Pancreas (tissue), 10 donors: ENCODE data around the gene LSAMP. TPM values are rescaled to one million over a fixed set of nuclear protein-coding genes. Genes with fewer than 3 reads are reported as not detected.

Source experiments
- ATAC-seq, 4 donors: fragments of 200-7000 bp; cut with Tn5 transposase; one replicate each; pipeline versions ENCODE4 v1.8.0 to v1.9.1; 2020; ENCODE audit warnings: mild to moderate bottlenecking in 4 of 4, moderate library complexity in 4 of 4
- DNase-seq, 6 donors: peaks; one replicate each; pipeline ENCODE4 v3.0.0-alpha.2; 2020
- FAIRE-seq: peaks from 2 replicates; lab custom pipeline; 2012; peaks lifted over from hg19 to GRCh38; lab: Jason Lieb, UNC
- H3K27ac ChIP-seq, 4 donors: fragments of 200-600 bp; sonication (generic); 1 replicate in 3 of 4; 2 replicates in 1 of 4; pipeline versions ENCODE4 v1.5.0 to v1.8.0; 2020
- H3K27me3 ChIP-seq, 4 donors: fragments of 200-600 bp; one replicate each; pipeline ENCODE4 v1.8.0; 2021
- H3K36me3 ChIP-seq, 3 donors: fragments of 200-600 bp; sonication (generic) in 1 of 3; one replicate each; pipeline versions ENCODE4 v1.5.0 to v1.8.0; 2020 to 2021
- H3K4me1 ChIP-seq, 3 donors: fragments of 200-600 bp; one replicate each; pipeline ENCODE4 v1.8.0; 2021
- H3K4me3 ChIP-seq, 4 donors: fragments of 200-600 bp; sonication (generic) in 2 of 4; one replicate each; pipeline versions ENCODE4 v1.5.0 to v1.8.0; 2020 to 2021
- H3K9me3 ChIP-seq, 4 donors: fragments of 200-600 bp; one replicate each; pipeline ENCODE4 v1.8.0; 2021
- WGBS, 2 donors: extraction: QIAGEN DNeasy Blood & Tissue Kit; methylation state at CpG; one replicate each; pipeline ENCODE4 v1.1.7; 2013; 5-methylcytosine and 5-hydroxymethylcytosine counted together
- intact Hi-C, 3 donors: fragments of 100-400 bp; cut with DNase I; formaldehyde crosslinking; loops; one replicate each; pipeline versions ENCODE4 v1.11.1 to v1.14.2; 2022
- polyA plus RNA-seq, 2 donors: library from polyadenylated mRNA; stranded (reverse); fragments of 200-250 nt; gene quantifications; one replicate each; pipeline ENCODE4 v1.2.3, GENCODE V29; 2013
- total RNA-seq, 6 donors: library from RNA; stranded (reverse); fragmentation: NEBNext Ultra II Directional in 4 of 6; extraction: Animal tissue kit (Norgen Biotek cat#: 25700) in 4 of 6; gene quantifications; one replicate each; pipeline versions ENCODE4 v1.2.1 to v1.2.4, GENCODE V29; 2021 to 2023
- TF ChIP-seq, protein P1 (sequence below), 4 donors: fragments of 200-600 bp; sonication (generic) in 3 of 4; IDR thresholded peaks; one replicate each; pipeline versions ENCODE4 v1.5.0 to v1.8.0; 2021; ENCODE audit warnings: antibody characterized with exemption in 4 of 4
- donor health status: healthy with polysubstance abuse.
- donor health status: DM: no; HTN: no; CAD: no; lungs with moderate emphysema.
- donor health status: DM: no; HTN: no; CAD: no.
- donor health status: control.
- donor health status: control.
- donor health status: Bipolar disorder and iron deficiency.
- donor health status: DM: yes; HTN: yes; CAD: no.
- donor health status: DM: no; HTN: no; CAD: no.
- donor health status: DM: no; HTN: no; CAD: no.
- donor health status: DM: yes; HTN: yes; CAD: no.

Gene LSAMP
- total and polyA plus RNA-seq, 8 donors = 0.51 to 5.5 (median 1.5) TPM

GRCh38 chr3:115855911-115856310 lies 589.4 kb downstream of the LSAMP start:
- FAIRE-seq = no peak
- Histone ChIP-seq H3K4me1 (no peaks in the 10 kb centered on the region), H3K27me3 (no peaks in the 10 kb centered on the region), H3K36me3 (no peaks in the 10 kb centered on the region), H3K9me3 (no peaks in the 10 kb centered on the region), H3K27ac (no peak overlapping the region), H3K4me3 (no peak overlapping the region)
- DNase-seq = no peak
- TF ChIP-seq, protein P1, sequence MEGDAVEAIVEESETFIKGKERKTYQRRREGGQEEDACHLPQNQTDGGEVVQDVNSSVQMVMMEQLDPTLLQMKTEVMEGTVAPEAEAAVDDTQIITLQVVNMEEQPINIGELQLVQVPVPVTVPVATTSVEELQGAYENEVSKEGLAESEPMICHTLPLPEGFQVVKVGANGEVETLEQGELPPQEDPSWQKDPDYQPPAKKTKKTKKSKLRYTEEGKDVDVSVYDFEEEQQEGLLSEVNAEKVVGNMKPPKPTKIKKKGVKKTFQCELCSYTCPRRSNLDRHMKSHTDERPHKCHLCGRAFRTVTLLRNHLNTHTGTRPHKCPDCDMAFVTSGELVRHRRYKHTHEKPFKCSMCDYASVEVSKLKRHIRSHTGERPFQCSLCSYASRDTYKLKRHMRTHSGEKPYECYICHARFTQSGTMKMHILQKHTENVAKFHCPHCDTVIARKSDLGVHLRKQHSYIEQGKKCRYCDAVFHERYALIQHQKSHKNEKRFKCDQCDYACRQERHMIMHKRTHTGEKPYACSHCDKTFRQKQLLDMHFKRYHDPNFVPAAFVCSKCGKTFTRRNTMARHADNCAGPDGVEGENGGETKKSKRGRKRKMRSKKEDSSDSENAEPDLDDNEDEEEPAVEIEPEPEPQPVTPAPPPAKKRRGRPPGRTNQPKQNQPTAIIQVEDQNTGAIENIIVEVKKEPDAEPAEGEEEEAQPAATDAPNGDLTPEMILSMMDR (IDR thresholded peaks at IDR 0.05) = no peak
- intact Hi-C loops = no loop called here
- WGBS, 2 donors = 92 to 97% methylated on average over 1 of the region's 1 CpG
- ATAC-seq = no peak

GRCh38 chr3:115853104-115853503 lies 592.2 kb downstream of the LSAMP start:
- peaks cover 0 to 10% (median 4%) of the 10 kb centered on the region in 3 donors for H3K4me1 ChIP-seq
- no peak for ATAC-seq
- H3K36me3 ChIP-seq = no peaks in the 10 kb centered on the region
- H3K27me3 ChIP-seq = no peaks in the 10 kb centered on the region
- DNase-seq = no peak
- TF ChIP-seq, protein P1 (IDR thresholded peaks at IDR 0.05) = no peak
- H3K27ac ChIP-seq = no peak overlapping the region
- no peaks in the 10 kb centered on the region for H3K9me3 ChIP-seq
- FAIRE-seq = no peak
- intact Hi-C loops = no loop called here
- H3K4me3 ChIP-seq = no peak overlapping the region

DNA sequence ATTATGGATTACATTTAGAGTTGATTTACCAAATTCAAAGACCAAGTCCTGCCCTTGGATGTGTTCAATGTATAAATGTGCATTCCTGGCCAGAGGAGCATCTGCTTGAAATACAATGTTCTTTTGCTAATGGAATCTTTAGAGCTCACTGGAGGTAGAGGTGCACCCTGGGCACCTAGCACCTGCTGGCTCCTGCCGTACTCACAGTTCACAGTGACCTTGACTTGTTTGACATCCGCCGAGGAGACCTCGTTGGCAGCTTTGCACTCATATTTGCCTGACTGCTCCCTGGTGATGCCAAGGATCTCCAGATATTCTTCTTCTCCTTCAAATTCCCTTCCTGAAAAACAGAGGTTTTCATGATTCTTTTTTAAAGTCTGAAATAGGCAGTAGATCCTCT lies 593.0 kb downstream of the LSAMP start:
- Histone ChIP-seq H3K36me3 (no peaks in the 10 kb centered on the region), H3K4me3 (no peak overlapping the region), H3K9me3 (no peaks in the 10 kb centered on the region), H3K27ac (no peak overlapping the region), H3K27me3 (no peaks in the 10 kb centered on the region), H3K4me1 (peaks cover 0 to 10% (median 4%) of the 10 kb centered on the region in 3 donors)
- WGBS, 2 donors = 20 to 24% methylated on average over 4 of the region's 4 CpGs
- FAIRE-seq = no peak
- ATAC-seq = peak in 3 of 4 donors; percentile 40 to 75 (median 53)
- TF ChIP-seq, protein P1 (IDR thresholded peaks at IDR 0.05) = no peak
- intact Hi-C loops = no loop called here
- peak in 2 of 6 donors; percentile 14 to 18 for DNase-seq

GRCh38 chr3:115851571-115851970 lies 593.7 kb downstream of the LSAMP start:
- Histone ChIP-seq H3K27me3 (no peaks in the 10 kb centered on the region), H3K9me3 (no peaks in the 10 kb centered on the region), H3K36me3 (no peaks in the 10 kb centered on the region), H3K4me3 (no peak overlapping the region), H3K4me1 (peaks cover 0 to 10% (median 4%) of the 10 kb centered on the region in 3 donors), H3K27ac (no peak overlapping the region)
- TF ChIP-seq, protein P1 (IDR thresholded peaks at IDR 0.05) = no peak
- intact Hi-C loops = no loop called here
- FAIRE-seq = no peak
- no peak for ATAC-seq
- 84 to 91% methylated on average over 3 of the region's 3 CpGs for WGBS, 2 donors
- DNase-seq = no peak

DNA sequence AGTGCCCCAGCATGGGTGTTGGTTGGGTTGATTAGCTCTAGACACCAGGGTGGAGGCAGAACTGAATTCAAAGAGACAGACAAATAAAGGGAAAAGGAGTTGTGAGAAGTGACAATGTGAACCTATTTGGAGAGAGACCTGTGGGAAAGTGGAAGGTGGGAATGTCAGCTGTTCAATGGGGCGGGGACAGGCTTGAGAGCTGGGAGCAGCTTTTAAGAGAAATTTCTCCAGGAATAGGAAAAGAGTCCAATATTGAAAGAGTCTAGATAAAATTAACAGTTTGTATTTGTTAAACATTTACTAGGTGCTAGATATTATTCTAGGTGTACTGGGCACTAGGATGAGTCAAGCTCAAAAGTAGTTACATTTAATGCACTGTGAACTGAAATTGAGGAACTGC lies 596.6 kb downstream of the LSAMP start:
- DNase-seq (peak in 2 of 6 donors; percentile 20 to 22), FAIRE-seq (no peak), ATAC-seq (peak; percentile 24 to 82 (median 70))
- intact Hi-C loops = no loop called here
- no peak overlapping the region for H3K27ac ChIP-seq
- no peak overlapping the region for H3K4me3 ChIP-seq
- H3K9me3 ChIP-seq = no peaks in the 10 kb centered on the region
- peaks cover 0 to 10% (median 4%) of the 10 kb centered on the region in 3 donors for H3K4me1 ChIP-seq
- H3K27me3 ChIP-seq = no peaks in the 10 kb centered on the region
- TF ChIP-seq, protein P1 (IDR thresholded peaks at IDR 0.05) = no peak
- 35 to 64% methylated on average over 1 of the region's 1 CpG for WGBS, 2 donors
- no peaks in the 10 kb centered on the region for H3K36me3 ChIP-seq
